Hepatocyte (in vitro differentiated cells): ENCODE data around the gene SNAP23.

ENCODE experiments used
- CTCF ChIP-seq: fragments of 200-600 bp; sonication (generic); IDR thresholded peaks from 2 replicates; pipeline ENCODE4 v1.5.1; 2016; ENCODE audit warnings: antibody characterized with exemption, mild to moderate bottlenecking; ENCODE audit not compliant: poor library complexity
- EZH2phosphoT487 ChIP-seq: fragments of 200-600 bp; sonication (generic); IDR thresholded peaks from one replicate; pipeline ENCODE4 v1.6.1; 2018; ENCODE audit warnings: antibody characterized with exemption, mild to moderate bottlenecking, low read depth, moderate library complexity; ENCODE audit not compliant: unreplicated experiment, severe bottlenecking

- TF ChIP-seq CTCF (no peak), EZH2phosphoT487 (no peak)
Measured at GRCh38 chr15:42502477-42502876, 7.0 kb downstream of the SNAP23 start.
